Adrenal gland (tissue), 12 donors: ENCODE data around the gene CDIP1. TPM values are rescaled to one million over a fixed set of nuclear protein-coding genes. Genes with fewer than 3 reads are reported as not detected.

Experiments
- DNase-seq, 7 donors: peaks; one replicate each; pipeline ENCODE4 v3.0.0-alpha.2; 2019 to 2020
- H3K27ac ChIP-seq, 5 donors: fragments of 200-600 bp; sonication (generic) in 4 of 5; 1 replicate in 3 of 5; 2 replicates in 2 of 5; pipeline versions ENCODE4 v1.5.1 to v1.8.0; 2016 to 2020; ENCODE audit warnings: mild to moderate bottlenecking in 1 of 5
- H3K27me3 ChIP-seq: fragments of 200-600 bp; 2 replicates; pipeline ENCODE4 v1.8.0; 2021
- H3K36me3 ChIP-seq, 2 donors: fragments of 200-600 bp; replicated peaks in 1 of 2; 1 replicate in 1 of 2; 2 replicates in 1 of 2; pipeline versions ENCODE4 v1.5.1 to v1.8.0; 2018 to 2022
- H3K4me1 ChIP-seq, 2 donors: fragments of 200-600 bp; replicated peaks in 1 of 2; 1 replicate in 1 of 2; 2 replicates in 1 of 2; pipeline versions ENCODE4 v1.5.1 to v1.8.0; 2018 to 2021
- H3K4me3 ChIP-seq, 4 donors: fragments of 200-600 bp; sonication (generic) in 3 of 4; one replicate each; pipeline ENCODE4 v1.5.1; 2016 to 2018
- H3K9me3 ChIP-seq, 3 donors: fragments of 200-600 bp; sonication (generic) in 1 of 3; replicated peaks in 1 of 3; 1 replicate in 2 of 3; 2 replicates in 1 of 3; pipeline versions ENCODE4 v1.5.1 to v1.8.0; 2016 to 2021
- POLR2A ChIP-seq, 2 donors: fragments of 450-650 bp; IDR thresholded peaks; one replicate each; pipeline ENCODE4 v1.6.1; 2017; ENCODE audit warnings: antibody characterized with exemption in 2 of 2, mild to moderate bottlenecking in 2 of 2, moderate library complexity in 1 of 2
- WGBS, 4 donors: extraction: QIAGEN DNeasy Blood & Tissue Kit in 2 of 4; methylation state at CpG; one replicate each; pipeline versions ENCODE4 v1.1.5 to v1.1.7; 2013 to 2017; 5-methylcytosine and 5-hydroxymethylcytosine counted together
- intact Hi-C, 2 donors: fragments of 100-400 bp; cut with DNase I; formaldehyde crosslinking; loops; one replicate each; pipeline versions ENCODE4 v1.14.1 to v1.15.0; 2022 to 2023
- polyA plus RNA-seq, 3 donors: library from polyadenylated mRNA; stranded (reverse); fragments of 200-250 nt in 2 of 3; fragments of 350-450 nt in 1 of 3; fragmentation: Illumina TruSeq in 1 of 3; extraction: RNeasy Lipid Tissue Mini Kit (QIAGEN cat#74804) in 1 of 3; gene quantifications; one replicate each; pipeline ENCODE4 v1.2.3, GENCODE V29; 2013 to 2014
- total RNA-seq, 9 donors: library from RNA; depleted of rRNA in 4 of 9; stranded (reverse); fragments of >200 nt in 4 of 9; fragments of 120-200 nt in 1 of 9; fragmentation: NEBNext Ultra II Directional in 1 of 9; extraction: Animal tissue kit (Norgen Biotek cat#: 25700) in 1 of 9; gene quantifications; one replicate each; pipeline versions ENCODE4 v1.1.0 to v1.2.4, GENCODE V29; 2013 to 2023
- TF ChIP-seq, protein P1 (sequence below), 6 experiments: fragments of 450-650 bp in 4 of 6; fragments of 200-600 bp in 2 of 6; sonication (generic) in 1 of 6; IDR thresholded peaks; 1 replicate in 5 of 6; 2 replicates in 1 of 6; pipeline versions ENCODE4 v1.5.1 to v1.8.0; 2016 to 2021; ENCODE audit warnings: antibody characterized with exemption in 6 of 6, mild to moderate bottlenecking in 2 of 6, moderate library complexity in 1 of 6
- donor health status: healthy with polysubstance abuse.
- donor health status: Bipolar disorder and iron deficiency.
- donor health status: DM: yes; HTN: yes; CAD: no.
- donor health status: DM: no; HTN: no; CAD: no.
- donor health status: DM: no; HTN: no; CAD: no.
- donor health status: DM: yes; HTN: yes; CAD: no.

The CDIP1 gene
- total and polyA plus RNA-seq, 12 donors = 23.6 to 68.0 (median 42.2) TPM

- DNase-seq = no peak
- Histone ChIP-seq H3K27ac (peak overlapping the region in 1 of 5 donors; percentile 10), H3K4me1 (peaks cover 5 to 14% of the 10 kb centered on the region in 2 donors), H3K36me3 (no peaks in the 10 kb centered on the region), H3K4me3 (no peak overlapping the region), H3K27me3 (no peaks in the 10 kb centered on the region), H3K9me3 (no peaks in the 10 kb centered on the region)
- TF ChIP-seq POLR2A (IDR thresholded peaks at IDR 0.05) = no peak
- TF ChIP-seq, protein P1, sequence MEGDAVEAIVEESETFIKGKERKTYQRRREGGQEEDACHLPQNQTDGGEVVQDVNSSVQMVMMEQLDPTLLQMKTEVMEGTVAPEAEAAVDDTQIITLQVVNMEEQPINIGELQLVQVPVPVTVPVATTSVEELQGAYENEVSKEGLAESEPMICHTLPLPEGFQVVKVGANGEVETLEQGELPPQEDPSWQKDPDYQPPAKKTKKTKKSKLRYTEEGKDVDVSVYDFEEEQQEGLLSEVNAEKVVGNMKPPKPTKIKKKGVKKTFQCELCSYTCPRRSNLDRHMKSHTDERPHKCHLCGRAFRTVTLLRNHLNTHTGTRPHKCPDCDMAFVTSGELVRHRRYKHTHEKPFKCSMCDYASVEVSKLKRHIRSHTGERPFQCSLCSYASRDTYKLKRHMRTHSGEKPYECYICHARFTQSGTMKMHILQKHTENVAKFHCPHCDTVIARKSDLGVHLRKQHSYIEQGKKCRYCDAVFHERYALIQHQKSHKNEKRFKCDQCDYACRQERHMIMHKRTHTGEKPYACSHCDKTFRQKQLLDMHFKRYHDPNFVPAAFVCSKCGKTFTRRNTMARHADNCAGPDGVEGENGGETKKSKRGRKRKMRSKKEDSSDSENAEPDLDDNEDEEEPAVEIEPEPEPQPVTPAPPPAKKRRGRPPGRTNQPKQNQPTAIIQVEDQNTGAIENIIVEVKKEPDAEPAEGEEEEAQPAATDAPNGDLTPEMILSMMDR (IDR thresholded peaks at IDR 0.05) = no peak
- WGBS, 4 donors = 68 to 78% (median 72%) methylated on average over 12 to 16 of the region's 16 CpGs
- intact Hi-C loops = no loop called here
Measured at GRCh38 chr16:4529085-4530060, 9.2 kb downstream of the CDIP1 start.

GRCh38 chr16:4525634-4526277, 12.8 kb downstream of the CDIP1 start:
- H3K27ac ChIP-seq = no peak overlapping the region
- intact Hi-C loops = no loop called here
- no peak for DNase-seq

DNA sequence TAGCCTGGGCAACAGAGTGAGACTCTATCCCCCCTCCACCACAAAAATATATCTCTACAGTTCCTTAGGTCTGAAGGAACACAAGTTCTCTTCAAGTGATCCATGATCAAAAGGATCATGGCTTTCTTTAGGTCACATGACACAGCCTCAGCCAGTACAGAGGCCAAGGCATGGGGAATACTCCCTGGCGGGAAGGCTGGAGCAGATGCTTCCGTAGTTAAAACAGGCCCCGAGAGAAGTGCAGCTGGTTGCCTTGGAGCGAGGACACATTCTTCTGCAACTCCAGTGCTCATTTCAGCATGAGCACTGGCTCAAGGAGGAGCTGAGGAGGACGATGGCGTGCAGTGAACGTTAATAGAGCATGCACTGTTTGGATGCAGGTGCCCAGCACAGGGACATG, 13.5 kb downstream of the CDIP1 start:
- intact Hi-C loops = no loop called here
- no peaks in the 10 kb centered on the region for H3K9me3 ChIP-seq
- WGBS, 4 donors = 83 to 96% (median 86%) methylated on average over 7 of the region's 7 CpGs
- H3K27ac ChIP-seq = no peak overlapping the region
- no peaks in the 10 kb centered on the region for H3K27me3 ChIP-seq
- H3K4me1 ChIP-seq = peaks cover 5 to 21% of the 10 kb centered on the region in 2 donors
- no peak overlapping the region for H3K4me3 ChIP-seq
- no peaks in the 10 kb centered on the region for H3K36me3 ChIP-seq
- TF ChIP-seq, protein P1 (IDR thresholded peaks at IDR 0.05) = no peak
- TF ChIP-seq POLR2A (IDR thresholded peaks at IDR 0.05) = no peak
- DNase-seq = no peak

More at GRCh38 chr16:4525634-4526277, 12.8 kb downstream of the CDIP1 start:
- whole genome bisulfite sequencing, 4 donors = 87 to 98% (median 89%) methylated on average over 10 to 13 of the region's 13 CpGs
- H3K27me3 ChIP-seq = no peaks in the 10 kb centered on the region
- no peaks in the 10 kb centered on the region for H3K9me3 ChIP-seq
- no peaks in the 10 kb centered on the region for H3K36me3 ChIP-seq
- peaks cover 5 to 21% of the 10 kb centered on the region in 2 donors for H3K4me1 ChIP-seq
- H3K4me3 ChIP-seq = no peak overlapping the region
- TF ChIP-seq, protein P1 (IDR thresholded peaks at IDR 0.05) = no peak
- no peak for TF ChIP-seq POLR2A (IDR thresholded peaks at IDR 0.05)

DNA sequence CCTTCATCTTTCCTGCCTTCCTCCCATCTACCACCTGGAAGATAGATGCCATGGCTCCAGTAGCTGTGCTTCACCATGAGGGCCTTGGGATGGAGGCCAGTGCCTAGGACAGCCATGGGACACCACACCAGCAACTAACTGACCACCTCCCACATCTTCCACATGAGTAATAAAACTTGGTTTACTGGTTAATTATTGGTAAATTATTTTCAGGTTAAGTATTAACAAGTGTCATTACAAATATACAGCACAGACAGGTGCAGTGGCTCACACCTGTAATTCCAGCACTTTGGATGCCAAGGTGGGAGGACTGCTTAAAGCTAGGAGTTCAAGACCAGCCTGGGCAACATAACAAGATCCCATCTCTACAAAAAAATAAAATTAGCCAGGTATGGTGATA, 14.0 kb downstream of the CDIP1 start:
- no peak for DNase-seq

More for the DNA sequence above, 14.0 kb downstream of the CDIP1 start:
- TF ChIP-seq, protein P1 (IDR thresholded peaks at IDR 0.05) = no peak
- no peak for TF ChIP-seq POLR2A (IDR thresholded peaks at IDR 0.05)
- Histone ChIP-seq H3K36me3 (no peaks in the 10 kb centered on the region), H3K4me3 (no peak overlapping the region), H3K9me3 (no peaks in the 10 kb centered on the region), H3K27ac (no peak overlapping the region), H3K4me1 (peaks cover 5 to 18% of the 10 kb centered on the region in 2 donors), H3K27me3 (no peaks in the 10 kb centered on the region)
- intact Hi-C loops = no loop called here
